GM18861 (cell line): ENCODE data around the gene RASSF3.
A peak's percentile ranks its signal among the peaks of the same experiment; 100 is the strongest.
"Not testable (repeated sequence)": the region's sequence is repeated elsewhere in the genome, so short reads cannot be mapped to it uniquely, and the experiment has no call there.

ENCODE experiments used
- ATAC-seq: cut with Tn5 transposase; IDR thresholded peaks from one replicate; pipeline ENCODE4 v1.9.1; 2021; ENCODE audit not compliant: unreplicated experiment

Gene RASSF3

GRCh38 chr12:64633011-64633939, 23.0 kb downstream of the RASSF3 start:
- no peak for ATAC-seq

DNA sequence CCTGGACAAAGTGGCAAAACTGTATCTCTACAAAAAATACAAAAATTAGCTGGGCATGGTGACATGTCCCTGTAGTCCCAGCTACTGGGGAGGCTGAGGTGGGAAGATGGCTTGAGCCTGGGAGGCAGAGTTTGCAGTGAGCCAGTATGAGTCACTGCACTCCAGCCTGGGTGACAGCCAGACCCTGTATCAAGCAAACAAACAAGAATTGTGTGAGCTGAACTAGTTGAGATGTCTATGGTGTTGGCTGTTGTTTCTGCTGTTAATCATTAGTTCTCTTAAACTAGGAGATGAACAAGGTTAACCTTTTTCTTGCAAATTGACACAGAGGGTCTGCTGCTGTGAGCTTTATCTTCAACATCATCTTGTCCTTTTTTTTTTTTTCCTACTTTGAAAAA, 23.6 kb downstream of the RASSF3 start:
- ATAC-seq = peak; percentile 77

DNA sequence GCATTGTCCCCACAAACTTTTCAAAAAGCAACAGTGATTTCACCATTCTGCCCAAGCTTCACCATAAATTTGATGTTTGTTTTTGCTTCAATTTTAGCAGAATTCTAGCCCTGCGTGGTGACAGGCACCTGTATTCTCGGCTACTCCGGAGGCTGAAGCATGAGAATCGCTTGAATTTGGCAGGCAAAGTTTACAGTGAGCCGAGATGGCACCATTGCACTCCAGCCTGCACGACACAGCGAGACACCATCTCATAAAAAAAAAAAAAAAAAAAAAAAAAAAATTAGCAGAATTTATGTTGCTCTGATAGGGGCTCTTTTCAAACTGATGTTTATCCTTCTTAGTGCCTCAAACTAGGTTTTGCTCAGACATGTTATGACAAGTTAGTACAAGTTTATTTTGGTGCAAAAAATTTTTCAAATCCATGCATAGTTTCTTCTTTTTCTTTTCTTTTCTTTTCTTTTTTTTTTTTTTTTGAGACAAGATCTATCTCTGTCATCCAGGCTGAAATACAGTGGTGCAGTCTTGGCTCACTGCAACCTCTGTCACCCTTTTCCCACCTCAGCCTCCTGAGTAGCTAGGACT, 24.3 kb downstream of the RASSF3 start:
- ATAC-seq = no peak

DNA sequence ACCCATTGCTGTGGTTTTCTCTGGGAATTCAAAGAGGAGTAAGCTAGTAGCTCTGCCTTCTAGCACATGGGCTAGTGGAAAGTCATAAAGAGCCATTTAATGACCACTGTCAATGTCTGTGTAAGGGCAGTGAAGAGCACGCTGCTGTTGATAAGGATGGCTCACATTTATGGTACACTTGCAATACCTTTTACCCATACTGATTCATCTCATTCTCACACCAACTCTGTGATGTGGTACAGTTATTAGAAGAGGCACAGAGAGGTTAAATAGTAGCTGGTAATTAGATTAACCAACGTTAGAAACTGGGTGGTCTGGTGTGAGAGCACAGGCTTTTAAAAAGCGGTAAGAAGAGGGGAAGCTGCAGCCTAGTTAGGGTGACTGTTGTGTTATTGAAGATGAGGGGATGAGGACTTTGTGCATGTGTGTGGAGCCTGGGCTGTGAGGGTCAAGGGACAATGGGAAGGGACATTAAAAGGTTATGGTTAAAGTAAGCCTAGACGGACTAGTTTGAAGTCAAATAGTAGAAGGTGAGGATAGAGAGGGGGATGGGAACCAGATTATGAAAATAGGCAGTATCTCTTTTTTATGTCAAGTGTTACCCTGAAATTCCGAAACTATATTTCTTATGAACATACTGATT, 25.2 kb downstream of the RASSF3 start:
- ATAC-seq = no peak

DNA sequence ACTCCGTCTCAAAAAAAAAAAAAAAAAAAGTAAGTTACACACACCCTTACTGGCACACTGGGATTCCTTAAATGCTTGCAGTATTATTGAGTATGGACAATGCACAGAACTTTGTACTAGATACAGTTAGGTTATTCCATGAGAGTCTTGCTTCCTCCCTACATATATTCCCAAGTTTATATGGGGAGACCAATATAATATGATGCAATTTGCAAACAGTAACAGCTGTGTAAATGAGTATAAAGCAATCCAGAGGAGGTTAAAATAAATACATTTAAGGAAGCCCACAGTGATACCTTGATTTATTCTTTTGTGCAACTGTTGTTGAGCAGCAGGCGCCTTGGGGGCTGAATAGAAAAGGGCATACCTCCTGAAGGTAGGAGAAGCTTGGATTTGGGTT, 26.6 kb downstream of the RASSF3 start:
- no peak for ATAC-seq

GRCh38 chr12:64639466-64639865, 29.2 kb downstream of the RASSF3 start:
- ATAC-seq = no peak

- ATAC-seq = no peak
Measured at GRCh38 chr12:64646318-64646717, 36.0 kb downstream of the RASSF3 start.

GRCh38 chr12:64649487-64649886, 39.2 kb downstream of the RASSF3 start:
- no peak for ATAC-seq

GRCh38 chr12:64650762-64651161, 40.5 kb downstream of the RASSF3 start:
- ATAC-seq = no peak

GRCh38 chr12:64652346-64652745, 42.1 kb downstream of the RASSF3 start:
- ATAC-seq = no peak

- ATAC-seq = no peak
Measured at GRCh38 chr12:64653123-64653522, 42.8 kb downstream of the RASSF3 start.

GRCh38 chr12:64653907-64654306, 43.6 kb downstream of the RASSF3 start:
- ATAC-seq = not testable (repeated sequence)

DNA sequence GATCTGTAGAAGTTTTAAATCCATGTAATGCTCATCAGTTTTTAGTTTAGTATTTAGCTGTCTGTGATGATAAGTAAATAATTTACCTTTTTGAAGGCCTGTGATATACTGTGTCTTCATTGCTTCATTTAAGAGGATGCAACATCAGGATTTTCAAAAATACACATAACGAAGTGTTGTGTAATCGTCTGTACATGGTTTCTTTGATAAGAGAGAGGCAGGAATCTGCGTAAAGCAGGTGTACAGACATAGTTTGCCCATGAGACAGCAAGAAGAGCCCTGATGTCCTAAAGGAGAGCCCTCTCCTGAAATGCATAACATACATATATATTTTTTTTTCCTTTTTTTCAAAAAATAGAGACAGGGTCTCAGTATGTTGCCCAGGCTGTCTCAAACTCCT, 44.8 kb downstream of the RASSF3 start:
- ATAC-seq = no peak

DNA sequence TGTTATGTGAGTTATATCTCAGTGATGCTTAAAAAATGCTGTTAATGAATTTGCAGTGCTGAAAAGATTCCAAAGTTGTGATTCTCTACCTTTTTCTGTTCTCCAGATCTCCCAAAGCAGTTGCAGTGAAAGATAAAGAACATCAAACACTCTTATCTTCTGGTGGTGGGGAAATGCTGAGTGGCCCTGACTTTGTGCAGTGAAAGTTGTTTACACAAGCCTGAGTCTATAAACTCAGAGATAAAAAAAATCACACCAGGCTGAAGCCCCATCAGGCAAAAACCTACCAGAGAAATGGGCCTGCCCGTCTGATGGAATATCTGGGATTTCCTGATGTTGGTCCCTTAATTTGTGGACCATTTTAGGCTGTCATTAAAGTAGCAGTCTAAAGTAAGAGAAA, 46.1 kb downstream of the RASSF3 start:
- ATAC-seq = no peak

GRCh38 chr12:64658892-64659481, 48.7 kb downstream of the RASSF3 start:
- no peak for ATAC-seq

GRCh38 chr12:64660237-64661018, 50.1 kb downstream of the RASSF3 start:
- peak; percentile 50 for ATAC-seq

DNA sequence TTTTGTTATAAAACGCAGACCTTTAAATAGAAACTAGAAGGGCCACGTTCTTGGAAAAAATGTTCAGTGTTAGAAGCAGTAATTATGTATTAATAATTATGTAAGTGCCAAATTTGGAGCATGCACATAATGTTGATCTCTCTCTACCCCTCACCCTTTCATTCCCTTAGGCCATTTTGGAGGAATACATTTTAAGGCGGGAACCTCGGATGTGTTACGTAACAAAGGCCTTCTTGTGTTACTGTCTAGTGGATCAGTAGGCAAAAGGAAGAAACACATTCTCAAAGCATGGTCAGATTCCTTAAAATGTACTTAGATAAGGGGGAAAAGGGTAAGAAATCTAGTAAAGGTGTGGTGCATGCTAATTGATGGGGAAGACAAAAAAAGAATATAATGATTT, 52.7 kb downstream of the RASSF3 start:
- ATAC-seq = no peak

DNA sequence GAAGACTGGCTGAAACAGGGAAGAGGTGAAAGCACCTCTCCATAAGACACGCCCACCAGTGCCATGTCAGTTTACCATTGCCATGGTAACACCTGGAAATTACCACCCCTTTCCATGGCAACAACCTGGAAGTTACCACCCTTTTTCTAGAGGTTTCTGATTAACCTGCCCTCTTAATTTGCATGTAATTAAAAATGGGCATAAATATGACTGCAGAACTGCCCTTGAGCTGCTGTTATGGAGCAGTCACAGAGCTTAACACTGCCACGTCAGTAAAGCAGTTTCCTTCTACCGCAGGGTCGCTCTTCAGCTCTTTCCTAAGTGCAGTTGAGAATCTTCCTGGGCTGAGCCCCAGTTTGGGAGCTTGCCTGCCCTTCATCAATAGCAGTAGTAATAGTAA, 55.2 kb downstream of the RASSF3 start:
- peak; percentile 35 for ATAC-seq

DNA sequence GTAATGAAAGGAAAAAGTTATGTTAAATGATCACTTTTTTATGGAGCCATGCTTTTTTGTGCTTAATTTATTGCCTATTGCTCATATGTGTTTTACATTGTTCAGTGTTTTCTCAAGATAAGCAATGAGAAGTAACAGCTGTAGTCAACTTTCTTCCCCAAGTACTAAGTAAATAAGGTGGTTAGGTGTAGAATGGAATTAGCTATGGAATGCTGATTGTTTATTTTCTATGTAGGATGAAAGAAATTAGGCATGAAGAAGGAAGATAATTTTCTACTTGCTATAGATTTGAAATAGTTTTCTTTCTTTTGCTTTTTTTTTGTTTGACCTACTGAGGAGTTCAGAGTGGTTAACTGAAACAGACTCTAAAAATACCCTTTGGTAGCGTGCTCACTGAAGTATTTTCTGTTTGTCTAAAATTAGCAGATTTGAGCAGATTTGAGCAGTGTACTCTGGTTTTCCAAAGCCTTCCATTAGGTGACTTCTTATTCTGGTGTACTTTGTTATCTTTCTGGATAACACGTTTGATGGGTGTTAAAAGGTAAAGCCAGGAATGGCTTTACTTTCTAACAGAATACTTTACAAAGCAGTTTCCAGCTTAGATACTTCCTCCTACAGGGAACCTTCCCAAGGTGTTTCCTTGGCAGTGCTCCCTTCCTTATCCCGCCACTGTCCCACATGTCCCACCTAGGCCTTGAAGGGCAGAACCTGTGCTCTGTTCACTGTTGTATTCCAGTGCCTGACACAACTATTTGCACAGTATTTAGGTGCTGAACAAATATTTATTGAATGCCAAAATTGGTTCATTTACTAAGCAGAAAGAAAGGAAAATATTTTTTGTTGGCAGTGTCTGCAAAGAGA, 56.0 kb downstream of the RASSF3 start:
- no peak for ATAC-seq

DNA sequence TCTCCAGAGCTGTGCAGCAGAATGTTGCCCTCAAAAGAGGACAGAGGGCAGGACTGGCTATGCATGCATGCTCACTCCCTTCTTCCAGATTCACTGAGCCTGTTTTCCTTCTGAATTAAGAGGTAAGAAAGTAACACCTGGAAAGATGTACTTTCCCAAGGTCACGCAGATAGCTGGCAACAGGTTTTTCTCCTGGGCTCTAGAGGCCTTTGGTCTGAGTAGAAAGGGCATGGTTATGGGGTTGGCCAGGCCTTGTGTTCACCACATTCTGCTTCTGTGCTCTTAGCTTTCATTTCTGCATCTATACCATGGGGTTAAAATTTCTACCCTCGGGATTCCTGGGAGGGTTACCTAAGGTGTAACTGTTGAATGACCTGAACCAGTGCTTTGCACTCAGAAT, 57.5 kb downstream of the RASSF3 start:
- no peak for ATAC-seq
